ENCODE results near the gene FOXP1. TPM values are rescaled to one million over a fixed set of nuclear protein-coding genes. Genes with fewer than 3 reads are reported as not detected.

Gene FOXP1
- total and polyA plus RNA-seq, 4 donors, result 4.9 to 35.4 (median 32.0) TPM

- Histone ChIP-seq H3K36me3 (ENCODE audit: control insufficient read depth in 4 of 4, insufficient read depth in 3 of 4, low read depth in 1 of 4, low read length in 3 of 4) (no peaks in the 10 kb centered on the region), H3K4me1 (ENCODE audit: control insufficient read depth in 4 of 4, insufficient read depth in 4 of 4, low read length in 3 of 4) (peaks cover 0 to 17% (median 11%) of the 10 kb centered on the region in 4 donors)
- no peak for DNase-seq (ENCODE audit: low spot score)
These were observed 195.9 kb downstream of the FOXP1 start for GRCh38 chr3:71387586-71387985.

More at GRCh38 chr3:71387586-71387985, 195.9 kb downstream of the FOXP1 start:
- no peak overlapping the region for H3K4me3 ChIP-seq (ENCODE audit: low read depth in 1 of 3, low read length in 3 of 3)
- no peaks in the 10 kb centered on the region for H3K9me3 ChIP-seq (ENCODE audit: control insufficient read depth in 4 of 4, low read length in 3 of 4)
- no peaks in the 10 kb centered on the region for H3K27me3 ChIP-seq (ENCODE audit: control insufficient read depth in 4 of 4, insufficient read depth in 4 of 4, low read length in 3 of 4)
- TF ChIP-seq, protein P1, sequence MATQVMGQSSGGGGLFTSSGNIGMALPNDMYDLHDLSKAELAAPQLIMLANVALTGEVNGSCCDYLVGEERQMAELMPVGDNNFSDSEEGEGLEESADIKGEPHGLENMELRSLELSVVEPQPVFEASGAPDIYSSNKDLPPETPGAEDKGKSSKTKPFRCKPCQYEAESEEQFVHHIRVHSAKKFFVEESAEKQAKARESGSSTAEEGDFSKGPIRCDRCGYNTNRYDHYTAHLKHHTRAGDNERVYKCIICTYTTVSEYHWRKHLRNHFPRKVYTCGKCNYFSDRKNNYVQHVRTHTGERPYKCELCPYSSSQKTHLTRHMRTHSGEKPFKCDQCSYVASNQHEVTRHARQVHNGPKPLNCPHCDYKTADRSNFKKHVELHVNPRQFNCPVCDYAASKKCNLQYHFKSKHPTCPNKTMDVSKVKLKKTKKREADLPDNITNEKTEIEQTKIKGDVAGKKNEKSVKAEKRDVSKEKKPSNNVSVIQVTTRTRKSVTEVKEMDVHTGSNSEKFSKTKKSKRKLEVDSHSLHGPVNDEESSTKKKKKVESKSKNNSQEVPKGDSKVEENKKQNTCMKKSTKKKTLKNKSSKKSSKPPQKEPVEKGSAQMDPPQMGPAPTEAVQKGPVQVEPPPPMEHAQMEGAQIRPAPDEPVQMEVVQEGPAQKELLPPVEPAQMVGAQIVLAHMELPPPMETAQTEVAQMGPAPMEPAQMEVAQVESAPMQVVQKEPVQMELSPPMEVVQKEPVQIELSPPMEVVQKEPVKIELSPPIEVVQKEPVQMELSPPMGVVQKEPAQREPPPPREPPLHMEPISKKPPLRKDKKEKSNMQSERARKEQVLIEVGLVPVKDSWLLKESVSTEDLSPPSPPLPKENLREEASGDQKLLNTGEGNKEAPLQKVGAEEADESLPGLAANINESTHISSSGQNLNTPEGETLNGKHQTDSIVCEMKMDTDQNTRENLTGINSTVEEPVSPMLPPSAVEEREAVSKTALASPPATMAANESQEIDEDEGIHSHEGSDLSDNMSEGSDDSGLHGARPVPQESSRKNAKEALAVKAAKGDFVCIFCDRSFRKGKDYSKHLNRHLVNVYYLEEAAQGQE (IDR thresholded peaks at IDR 0.05), result no peak
- no peak for TF ChIP-seq EGR1 (IDR thresholded peaks at IDR 0.05; ENCODE audit: low read depth in 2 of 2)
- TF ChIP-seq TAF1 (conservative IDR thresholded peaks at IDR 0.05), result no peak
- TF ChIP-seq, protein P2, sequence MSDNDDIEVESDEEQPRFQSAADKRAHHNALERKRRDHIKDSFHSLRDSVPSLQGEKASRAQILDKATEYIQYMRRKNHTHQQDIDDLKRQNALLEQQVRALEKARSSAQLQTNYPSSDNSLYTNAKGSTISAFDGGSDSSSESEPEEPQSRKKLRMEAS (IDR thresholded peaks at IDR 0.05), result no peak
- no peak for TF ChIP-seq SP1 (IDR thresholded peaks at IDR 0.05)
- TF ChIP-seq ZBTB33 (IDR thresholded peaks at IDR 0.05), result no peak
- no peak for TF ChIP-seq RXRA (IDR thresholded peaks at IDR 0.05)
- no peak for TF ChIP-seq FOXA2 (IDR thresholded peaks at IDR 0.05)
- no peak for TF ChIP-seq HNF4G (IDR thresholded peaks at IDR 0.05)
- no peak for TF ChIP-seq RAD21 (IDR thresholded peaks at IDR 0.05)
- TF ChIP-seq CTCF (IDR thresholded peaks at IDR 0.05; ENCODE audit: low read depth, low read length, missing input control), result no peak
- WGBS, result 90% methylated on average over 8 of the region's 8 CpGs
- H3K27ac ChIP-seq (ENCODE audit: low read depth in 1 of 2, low read length in 2 of 2), result no peak overlapping the region
- no peak overlapping the region for H3K9ac ChIP-seq (ENCODE audit: low read depth in 1 of 2, low read length in 2 of 2)
